GM21717 (cell line): ENCODE results near the gene BACE2.

Experiments
- ATAC-seq: cut with Tn5 transposase; IDR thresholded peaks from one replicate; pipeline ENCODE4 v1.9.1; 2021; ENCODE audit warnings: mild to moderate bottlenecking, moderate library complexity; ENCODE audit not compliant: unreplicated experiment

Gene BACE2

DNA sequence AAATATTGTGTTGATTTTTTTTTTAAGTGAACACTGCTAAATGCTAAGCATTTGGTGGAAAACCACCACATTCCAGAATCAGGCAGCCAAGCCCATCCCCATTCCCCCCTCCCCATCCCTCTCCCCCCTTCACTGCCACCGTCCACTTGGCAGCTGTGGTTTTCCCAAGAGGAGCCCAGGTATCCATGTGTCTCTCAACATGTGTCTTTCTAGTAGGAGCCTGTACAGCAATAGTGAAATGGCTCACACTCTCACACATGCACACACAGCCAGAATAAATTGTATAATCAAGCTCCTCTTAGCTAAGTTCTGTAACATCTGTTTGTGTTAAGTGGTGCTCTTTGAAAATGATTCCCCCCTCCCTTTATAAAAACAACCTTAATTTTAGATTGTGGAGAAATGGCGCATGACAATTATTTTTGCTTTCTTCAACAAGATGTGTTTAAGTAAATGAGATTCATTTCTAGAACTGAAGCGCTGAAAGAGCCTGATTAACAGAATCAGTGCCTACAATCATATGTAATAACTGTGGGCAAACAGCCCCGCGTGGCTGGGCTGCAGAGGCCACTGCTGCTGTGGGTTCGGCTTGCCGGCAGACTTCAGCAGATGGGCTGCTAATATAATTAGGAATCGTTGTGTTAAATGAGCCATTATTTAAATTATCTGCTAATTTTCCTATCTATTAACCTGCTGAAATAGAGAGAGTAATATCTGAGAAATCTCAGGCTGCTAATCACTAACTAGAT, 43.3 kb downstream of the BACE2 start:
- no peak for ATAC-seq

DNA sequence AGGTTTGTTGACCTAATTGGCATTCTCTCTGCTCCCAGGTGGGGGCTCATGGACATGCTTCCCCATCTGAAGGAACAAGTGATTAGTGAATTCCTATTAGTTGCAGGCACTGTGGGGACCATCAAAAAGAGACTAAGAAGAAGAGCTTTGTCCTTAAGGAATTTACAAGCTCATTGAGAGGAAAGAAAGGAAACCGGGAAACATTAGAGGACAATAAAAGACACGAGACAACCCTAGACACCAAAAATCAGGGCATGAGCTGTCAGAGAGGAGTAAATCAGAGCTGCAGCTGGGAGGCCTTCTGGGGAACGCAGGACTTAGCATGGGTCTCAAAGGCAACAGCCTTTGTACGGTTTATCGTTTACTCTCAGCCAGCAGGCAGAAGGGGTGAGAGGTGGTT, 45.1 kb downstream of the BACE2 start:
- ATAC-seq: no peak

DNA sequence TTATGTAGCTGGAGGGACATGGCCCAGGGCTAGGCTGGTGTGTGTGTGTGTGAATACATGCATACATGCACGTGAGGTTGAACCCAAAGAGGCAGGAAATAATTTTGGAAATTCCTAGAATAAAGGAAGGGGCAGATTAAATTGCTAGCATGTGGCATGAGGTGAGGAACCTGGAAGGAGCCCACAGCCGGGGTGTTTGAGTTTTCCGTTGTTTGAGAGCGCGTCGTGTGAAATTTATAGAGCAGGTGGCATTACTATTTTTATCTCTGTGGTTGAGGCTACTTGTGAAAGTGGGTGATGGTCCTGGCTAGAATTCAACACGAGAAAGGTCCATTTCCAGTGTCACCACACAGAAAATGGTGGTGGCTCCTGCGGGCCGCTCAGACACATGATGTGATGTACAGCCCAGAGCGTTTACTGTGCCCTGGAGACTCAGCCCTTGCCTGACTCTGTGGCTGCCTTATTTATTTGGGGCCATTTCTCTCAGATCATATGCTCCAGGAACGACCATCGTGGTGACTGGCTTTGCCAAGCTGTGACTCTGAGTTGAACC, 48.0 kb downstream of the BACE2 start:
- no peak for ATAC-seq

DNA sequence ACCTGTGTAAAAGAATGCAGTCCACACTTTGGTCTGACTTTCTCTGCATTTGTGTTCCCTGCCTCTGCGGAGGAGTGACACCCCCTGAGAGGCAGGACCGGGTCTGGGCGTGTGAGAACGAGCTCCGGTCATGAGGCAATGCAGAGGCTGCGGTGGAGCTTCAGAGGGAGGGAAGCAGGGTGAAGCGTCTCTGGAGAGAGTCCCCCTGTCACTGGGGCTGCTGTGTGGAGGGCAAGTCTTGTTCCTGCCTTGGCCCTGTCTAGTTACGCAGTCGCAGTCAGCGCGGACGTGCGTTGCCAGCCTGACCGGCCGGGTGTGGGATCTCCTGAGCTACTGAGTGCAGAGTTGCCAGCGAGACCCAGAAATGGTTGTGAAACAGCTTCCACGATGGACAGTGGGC, 48.5 kb downstream of the BACE2 start:
- no peak for ATAC-seq

DNA sequence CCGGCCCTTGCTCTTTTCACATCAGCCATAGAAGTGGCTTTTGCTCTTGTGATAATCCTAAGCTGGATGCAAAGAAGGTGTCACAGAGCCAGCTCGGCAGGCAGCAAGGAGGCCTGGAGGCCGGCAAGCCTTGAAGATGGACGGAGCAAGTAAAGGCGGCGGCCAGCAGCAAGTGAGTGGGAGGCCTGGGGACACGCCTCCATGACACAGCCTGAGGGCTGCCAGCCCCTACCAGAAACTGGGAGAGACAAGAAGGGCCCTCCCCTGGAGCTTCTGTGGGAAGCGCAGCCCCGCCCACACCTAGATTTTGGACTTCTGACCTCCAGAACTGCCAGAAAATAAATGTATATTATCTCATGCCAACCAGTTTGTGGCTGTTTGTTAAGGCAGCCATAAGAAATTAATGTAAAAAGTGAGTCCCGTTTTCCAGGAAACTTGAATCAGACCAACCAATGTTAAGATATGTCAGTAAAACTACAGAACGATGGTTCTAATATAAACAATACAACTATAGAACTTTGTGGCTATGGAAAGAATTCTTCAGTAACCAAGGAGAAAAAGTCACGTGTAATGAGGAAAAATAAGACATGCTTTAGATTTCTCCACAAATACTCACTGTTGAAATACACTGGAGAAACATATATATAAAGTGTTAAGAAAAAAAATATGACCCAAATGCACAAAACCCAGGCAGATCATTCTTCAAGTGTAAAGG, 49.9 kb downstream of the BACE2 start:
- no peak for ATAC-seq

DNA sequence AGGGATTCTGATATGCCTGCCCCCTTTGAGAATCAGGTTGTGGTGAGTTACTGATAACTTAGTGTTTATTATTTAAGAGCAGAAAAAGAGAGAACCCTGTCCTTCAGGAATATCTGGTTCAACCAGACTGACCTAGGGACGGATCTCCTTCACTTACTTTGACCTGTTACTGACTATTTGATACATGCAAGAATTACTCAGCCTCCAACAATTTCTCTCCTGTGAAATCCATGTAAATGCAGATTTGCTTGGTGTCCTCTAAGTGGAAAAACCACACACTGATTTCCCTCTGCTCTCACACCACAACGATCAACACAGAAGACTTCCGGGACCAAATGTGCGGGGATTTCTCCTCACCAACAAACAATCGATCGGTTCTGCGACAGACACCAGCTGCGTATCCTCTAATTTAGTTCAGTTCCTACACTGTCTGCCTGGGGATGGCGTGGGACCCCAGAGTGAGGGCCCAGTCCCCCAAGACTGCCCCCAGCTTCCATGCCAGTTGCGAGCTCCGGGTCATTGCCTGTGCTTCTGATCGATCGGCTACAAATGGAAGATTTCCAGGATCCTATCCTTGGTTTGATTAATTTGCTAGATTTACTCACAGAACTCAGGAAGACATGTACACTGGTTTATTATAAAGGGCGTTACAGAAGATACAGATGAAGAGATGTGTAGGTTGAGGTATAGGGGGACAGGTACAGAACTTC, 51.7 kb downstream of the BACE2 start:
- no peak for ATAC-seq

DNA sequence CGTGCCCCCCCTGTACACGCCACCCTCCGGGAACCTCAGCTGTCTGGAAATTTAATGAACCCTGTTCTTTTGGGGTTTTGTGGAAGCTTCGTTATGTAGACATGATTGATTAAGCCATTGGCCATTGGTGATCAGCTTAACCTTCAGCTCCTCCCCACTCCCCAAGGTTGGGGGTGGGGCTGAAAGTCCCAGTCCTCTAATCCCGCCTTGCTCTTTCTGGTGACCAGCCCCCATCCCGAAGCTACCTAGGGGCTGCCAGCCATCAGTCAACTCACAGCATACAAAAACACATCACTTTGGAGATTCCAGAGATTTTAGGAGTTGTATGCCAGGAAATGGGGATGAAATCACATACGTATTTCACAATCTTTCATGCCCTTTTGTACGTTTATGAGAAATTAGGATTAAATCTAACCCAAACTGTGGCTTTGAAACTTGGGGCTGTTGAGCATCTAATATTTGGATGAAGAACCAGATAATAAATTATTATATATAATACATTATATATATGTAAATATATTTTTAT, 52.3 kb downstream of the BACE2 start:
- no peak for ATAC-seq

DNA sequence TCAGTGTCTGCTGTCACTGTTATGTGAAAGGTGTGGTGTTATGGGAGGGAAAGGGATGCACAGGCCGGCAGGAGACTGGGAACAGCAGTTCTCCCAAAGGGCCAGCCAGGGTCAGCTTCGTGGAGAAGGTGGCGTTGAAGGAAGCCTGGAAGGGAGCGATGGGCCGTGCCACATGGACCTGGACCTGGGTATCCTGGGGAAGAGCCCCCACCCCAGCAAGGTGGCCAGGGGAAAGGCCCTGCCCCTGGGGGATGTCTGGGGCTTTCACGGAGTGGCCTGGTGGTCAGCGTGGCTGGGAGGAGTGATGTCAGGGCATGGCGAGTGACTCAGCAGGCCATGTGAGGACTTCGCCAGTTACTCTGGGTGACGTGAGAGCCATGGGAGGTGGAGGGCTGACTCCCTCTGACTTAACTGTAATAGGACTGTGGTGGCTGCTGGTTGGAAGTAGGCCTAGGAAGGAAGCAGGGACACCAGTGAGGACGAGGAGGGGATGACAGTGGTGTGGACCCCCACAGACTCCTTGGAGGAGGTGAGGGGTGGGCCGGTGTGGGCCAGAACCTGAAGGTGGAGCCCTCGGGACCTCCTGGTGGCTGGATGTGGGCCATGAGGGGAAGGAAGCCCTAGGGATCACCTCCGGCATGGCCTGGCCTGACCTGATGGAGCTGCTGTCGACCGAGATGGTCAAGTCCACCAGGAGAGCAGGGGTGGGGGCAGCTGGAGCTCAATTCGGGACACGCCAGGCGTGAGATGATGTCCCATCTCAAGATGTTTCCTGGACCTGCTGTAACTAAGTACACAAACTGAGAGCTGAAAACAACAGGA, 54.5 kb downstream of the BACE2 start:
- ATAC-seq: no peak

DNA sequence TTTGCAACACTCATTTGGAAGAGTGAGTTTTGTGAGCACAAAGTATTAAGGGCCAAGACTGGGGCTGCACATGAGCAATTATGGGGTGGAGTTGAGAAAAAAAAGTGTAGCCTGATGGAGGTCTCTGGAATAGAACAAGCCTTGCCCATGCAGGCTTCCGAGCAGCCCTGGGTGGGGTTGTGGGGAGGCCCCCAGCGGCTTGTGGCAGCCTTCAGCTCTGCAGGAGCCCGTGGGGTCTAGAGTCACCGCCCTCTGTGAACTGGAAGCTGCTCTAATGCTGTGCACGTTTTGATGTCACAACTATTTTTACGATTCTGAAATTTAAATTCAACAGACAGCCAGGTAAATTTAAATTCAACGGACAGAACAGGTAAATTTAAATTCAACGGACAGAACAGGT, 58.9 kb downstream of the BACE2 start:
- no peak for ATAC-seq

DNA sequence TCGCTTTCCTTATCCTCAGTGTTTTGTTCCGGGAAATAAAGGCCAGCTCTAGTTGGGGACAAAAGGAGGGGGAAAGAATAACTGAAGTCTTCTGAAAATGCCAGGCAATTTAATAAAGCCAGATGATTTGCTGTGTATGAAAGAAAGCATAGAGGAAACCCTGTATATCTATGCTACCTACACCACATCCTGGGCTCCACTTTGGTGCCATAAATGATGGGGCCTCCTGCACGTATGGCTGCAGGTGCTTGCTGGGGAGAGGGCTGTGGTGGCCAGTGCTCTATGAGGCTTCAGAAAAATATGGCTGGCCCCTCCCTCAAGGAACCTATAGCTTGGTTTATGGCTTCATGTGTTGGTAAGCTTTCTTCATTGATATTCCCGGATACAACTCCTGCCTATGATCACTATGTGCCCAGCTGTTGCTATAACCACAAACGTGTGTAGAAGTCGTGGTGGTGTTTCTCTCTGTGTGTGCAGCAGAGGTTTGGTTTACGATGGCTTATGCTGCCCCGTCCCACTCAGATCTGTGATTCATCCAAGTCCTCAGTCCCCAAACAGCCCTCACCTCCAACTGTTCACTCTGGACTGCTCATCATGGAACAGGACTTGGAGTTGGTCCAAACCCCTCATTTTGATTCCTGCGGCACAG, 59.5 kb downstream of the BACE2 start:
- ATAC-seq: no peak

DNA sequence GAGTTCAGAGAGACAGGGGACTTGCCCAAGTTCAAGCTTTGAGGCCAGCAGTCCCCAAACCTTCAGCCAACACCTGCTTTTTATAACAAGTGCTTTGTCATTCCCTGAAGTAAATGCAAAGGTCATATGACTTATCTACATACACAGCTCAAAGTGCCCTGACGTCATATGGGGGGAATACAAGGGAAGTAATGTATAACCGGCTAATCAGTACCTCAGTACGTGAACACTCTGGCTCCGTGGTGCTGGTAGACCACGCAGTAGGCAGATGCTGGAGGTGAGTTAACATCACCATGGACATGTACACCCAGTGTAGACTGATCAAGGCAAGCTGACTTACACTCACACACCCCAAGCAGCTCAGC, 60.0 kb downstream of the BACE2 start:
- ATAC-seq: no peak

DNA sequence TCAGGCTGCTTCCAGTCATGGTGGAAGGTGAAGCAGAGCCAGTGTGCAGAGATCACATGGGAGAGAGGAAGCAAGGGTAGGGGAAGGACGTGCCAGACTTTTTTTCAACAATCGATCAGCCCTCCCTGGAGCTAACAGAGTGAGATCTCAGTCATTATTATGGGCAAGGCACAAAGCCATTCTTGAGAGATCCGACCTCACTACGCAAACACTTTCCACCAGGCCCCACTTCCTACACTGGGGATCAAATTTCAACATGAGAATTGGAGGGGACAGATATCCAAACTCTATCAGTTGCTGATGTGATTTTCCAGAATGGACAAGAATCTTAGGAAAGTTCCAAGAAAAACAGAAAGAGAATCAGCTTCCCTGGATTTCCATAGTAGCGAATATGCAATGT, 60.5 kb downstream of the BACE2 start:
- no peak for ATAC-seq

DNA sequence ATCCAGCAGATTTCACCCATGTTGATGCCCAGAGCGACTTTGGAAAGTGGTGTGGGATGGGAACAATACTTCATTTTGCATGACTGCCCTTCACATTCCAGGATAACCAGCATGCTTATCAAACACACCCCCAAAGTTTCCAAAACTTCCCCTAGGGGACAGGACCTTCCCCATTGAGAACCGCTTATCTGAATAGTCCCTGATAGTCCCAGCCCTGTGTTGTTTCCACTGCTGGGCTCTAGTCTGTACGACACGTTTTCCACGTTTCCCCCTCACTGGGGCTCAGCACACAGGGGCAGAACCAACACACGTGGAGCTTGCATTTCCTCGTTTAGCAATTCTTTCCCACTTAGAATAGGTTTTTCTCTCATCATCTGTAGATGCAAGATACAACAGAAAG, 61.0 kb downstream of the BACE2 start:
- ATAC-seq: no peak

DNA sequence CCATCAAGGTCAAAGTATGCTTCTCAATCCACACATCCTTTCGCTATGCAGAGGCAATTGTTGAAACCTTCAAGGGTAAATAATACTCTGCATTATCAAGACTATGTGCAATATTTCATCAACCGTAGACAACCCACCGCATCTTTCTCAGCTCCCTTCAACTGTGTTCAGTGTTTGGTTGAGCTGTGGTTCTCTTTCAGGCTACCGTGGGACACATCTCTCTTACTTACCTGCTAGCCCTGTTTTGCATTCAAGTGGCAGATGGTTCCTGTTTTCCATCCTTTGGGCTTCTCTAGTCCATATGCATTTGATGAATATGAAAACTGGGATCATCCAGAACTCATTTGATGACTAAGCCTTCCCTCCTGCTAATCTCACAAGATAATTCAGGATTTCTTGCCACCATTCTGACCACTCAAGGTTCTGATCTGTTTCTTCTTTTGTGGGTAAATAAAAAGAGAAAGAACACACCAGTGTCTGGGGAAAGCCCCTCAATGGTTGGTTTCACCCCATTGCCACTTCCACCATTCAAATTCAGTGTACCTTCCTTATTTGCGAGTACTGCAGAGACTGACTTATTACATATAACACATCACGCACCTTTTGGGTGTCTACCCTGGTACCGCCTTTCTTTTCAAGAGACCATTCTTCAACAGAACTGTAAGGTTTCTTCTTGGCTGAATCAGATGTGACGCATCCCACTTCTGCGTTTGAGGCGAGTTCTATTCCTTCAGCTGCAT, 61.7 kb downstream of the BACE2 start:
- ATAC-seq: no peak

DNA sequence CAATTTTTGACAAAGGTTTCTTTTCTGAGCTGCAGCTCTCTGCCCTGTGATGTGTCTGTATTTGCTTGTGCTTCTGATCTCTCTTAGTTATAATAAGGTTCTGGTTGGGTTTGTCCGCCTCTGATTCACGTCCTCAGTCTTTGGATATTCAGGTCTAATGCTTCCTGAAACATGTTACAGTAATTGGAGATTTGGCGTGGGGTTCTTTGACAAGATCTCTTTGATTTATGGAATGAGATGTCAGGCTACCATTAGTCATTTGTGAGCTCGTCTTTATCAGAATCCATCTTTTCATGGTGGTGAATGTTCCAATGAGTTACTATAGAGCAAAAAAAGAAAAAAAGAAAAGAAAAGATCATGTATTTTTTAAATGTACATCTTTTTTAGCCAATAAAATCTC, 62.5 kb downstream of the BACE2 start:
- no peak for ATAC-seq

DNA sequence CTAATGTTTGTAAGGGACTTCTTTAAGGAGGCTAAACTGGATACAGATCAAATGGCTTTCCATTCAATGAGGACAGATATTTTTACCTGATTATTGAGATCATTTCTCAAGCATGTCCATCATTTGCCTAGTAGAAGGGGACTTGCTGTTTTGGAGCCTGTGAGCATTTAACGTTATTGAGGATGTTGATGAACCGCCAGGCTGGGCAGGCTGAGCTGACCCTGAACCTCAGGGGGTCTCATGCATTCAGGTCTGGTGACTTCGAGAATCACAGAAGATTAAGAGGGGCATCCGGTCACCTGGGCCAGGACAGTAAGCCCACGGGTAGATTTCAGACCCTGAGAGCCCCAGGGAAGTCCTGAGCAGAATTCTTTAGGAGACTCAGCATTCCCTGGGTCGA, 63.1 kb downstream of the BACE2 start:
- no peak for ATAC-seq

DNA sequence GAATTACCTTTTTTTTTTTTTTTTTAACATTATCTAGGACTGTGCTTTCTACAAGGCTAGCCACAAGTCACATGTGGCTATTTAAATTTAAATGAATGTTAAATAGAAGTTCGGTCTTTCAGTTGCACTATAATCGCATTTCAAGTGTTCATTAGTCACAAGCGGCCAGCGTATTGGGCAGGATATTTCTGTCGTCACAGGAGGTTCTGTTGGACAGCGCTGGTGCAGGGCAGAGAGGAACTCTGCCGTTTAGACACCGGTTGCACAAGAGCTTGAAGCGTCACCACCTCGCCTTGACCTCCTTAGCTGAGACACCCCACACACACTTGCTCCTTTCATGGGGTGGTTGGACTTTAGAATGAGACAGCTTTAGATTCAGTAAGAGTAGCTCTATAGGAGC, 64.1 kb downstream of the BACE2 start:
- ATAC-seq: no peak

DNA sequence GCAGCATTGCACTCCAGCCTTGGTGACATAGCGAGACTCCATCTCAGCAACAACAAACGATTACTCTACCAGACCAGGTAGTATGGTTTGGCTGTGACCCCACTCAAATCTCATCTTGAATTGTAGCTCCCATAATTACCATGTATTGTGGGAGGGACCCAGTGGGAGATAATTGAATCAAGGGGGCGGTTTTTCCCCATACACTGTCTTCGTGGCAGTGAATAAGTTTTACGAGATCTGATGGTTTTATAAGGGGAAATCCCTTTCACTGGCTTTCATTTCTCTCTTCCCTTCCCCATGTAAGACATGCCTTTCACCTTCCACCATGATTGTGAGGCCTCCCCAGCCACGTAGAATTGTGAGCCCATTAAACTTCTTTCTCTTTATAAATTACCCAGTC, 66.0 kb downstream of the BACE2 start:
- no peak for ATAC-seq

DNA sequence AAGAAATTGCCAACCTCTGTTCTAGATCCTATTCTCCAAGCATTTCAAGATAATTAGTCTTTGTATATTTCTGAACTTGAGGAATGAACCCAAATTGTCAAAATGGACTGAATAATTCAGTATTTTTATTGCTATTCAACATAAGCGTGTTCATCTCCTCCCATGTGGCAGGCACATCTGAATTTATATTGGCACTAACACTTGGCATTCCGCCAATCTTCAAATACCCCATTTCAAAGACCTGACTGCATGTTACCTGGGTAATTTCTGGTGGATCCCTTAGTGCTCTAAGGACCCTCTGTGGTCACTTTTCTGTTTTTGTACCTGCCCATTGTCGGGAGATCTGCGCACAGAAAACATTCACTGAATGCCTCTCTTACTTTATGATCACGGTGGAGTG, 66.6 kb downstream of the BACE2 start:
- no peak for ATAC-seq

DNA sequence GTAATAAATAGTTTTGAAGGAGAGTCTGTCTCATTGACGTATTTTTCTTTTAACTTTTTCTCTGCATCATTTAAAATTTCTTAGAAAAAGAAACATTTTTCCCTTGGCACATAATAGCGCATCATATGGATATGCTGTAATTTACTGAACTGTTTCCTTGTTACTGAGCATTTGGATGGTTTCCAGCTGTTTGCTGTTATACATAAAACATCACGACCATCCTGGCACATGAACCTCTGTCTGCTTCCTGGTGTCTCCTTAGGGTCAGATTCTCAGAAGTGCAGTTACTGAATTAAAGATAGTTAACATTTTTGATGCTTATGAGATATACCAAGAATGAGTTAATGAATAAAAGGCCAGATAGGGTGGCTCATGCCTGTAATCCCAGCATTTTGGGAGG, 67.2 kb downstream of the BACE2 start:
- no peak for ATAC-seq
